H9 (cell line): ENCODE measurements around the gene SNRNP40. TPM values are rescaled to one million over a fixed set of nuclear protein-coding genes. Genes with fewer than 3 reads are reported as not detected.

ENCODE experiments used
- DNase-seq: peaks from one replicate; pipeline ENCODE4 v3.0.0-alpha.2; 2017
- H2AFZ ChIP-seq: one replicate; pipeline ENCODE4 v1.6.1; 2013; ENCODE audit warnings: mild to moderate bottlenecking, low read length, control low read depth, moderate library complexity
- H2AK5ac ChIP-seq: 2 replicates; pipeline ENCODE4 v1.6.1; 2013; ENCODE audit warnings: low read length, control low read depth, mixed read lengths; ENCODE audit not compliant: insufficient read length
- H2BK120ac ChIP-seq: one replicate; pipeline ENCODE4 v1.6.1; 2013; ENCODE audit warnings: low read depth, mild to moderate bottlenecking, low read length, control low read depth, inconsistent platforms; ENCODE audit not compliant: poor library complexity, severe bottlenecking
- H2BK12ac ChIP-seq: 2 replicates; pipeline ENCODE4 v1.6.1; 2013; ENCODE audit warnings: low read length, control low read depth, mixed read lengths, low read depth; ENCODE audit not compliant: insufficient read length
- H2BK15ac ChIP-seq: 2 replicates; pipeline ENCODE4 v1.6.1; 2013; ENCODE audit warnings: low read depth, low read length, control low read depth
- H2BK20ac ChIP-seq: one replicate; pipeline ENCODE4 v1.6.1; 2013; ENCODE audit warnings: low read depth, mild to moderate bottlenecking, low read length, control low read depth, inconsistent platforms; ENCODE audit not compliant: poor library complexity, severe bottlenecking
- H2BK5ac ChIP-seq: 2 replicates; pipeline ENCODE4 v1.6.1; 2013; ENCODE audit warnings: low read length, control low read depth, mixed read lengths; ENCODE audit not compliant: insufficient read length
- H3K14ac ChIP-seq: 2 replicates; pipeline ENCODE4 v1.6.1; 2013; ENCODE audit warnings: low read length, control low read depth; ENCODE audit not compliant: insufficient read depth
- H3K18ac ChIP-seq: 2 replicates; pipeline ENCODE4 v1.6.1; 2013; ENCODE audit warnings: low read depth, mild to moderate bottlenecking, mixed read lengths, low read length, control low read depth; ENCODE audit not compliant: insufficient read length
- H3K23ac ChIP-seq: 2 replicates; pipeline ENCODE4 v1.6.1; 2013; ENCODE audit warnings: low read length, control low read depth, mixed read lengths, low read depth; ENCODE audit not compliant: insufficient read length
- H3K23me2 ChIP-seq: 2 replicates; pipeline ENCODE4 v1.6.1; 2013; ENCODE audit warnings: low read depth, mild to moderate bottlenecking, mixed read lengths, low read length, control low read depth; ENCODE audit not compliant: insufficient read length, poor library complexity, severe bottlenecking
- H3K27ac ChIP-seq: 2 replicates; pipeline ENCODE4 v1.5.1; 2013; ENCODE audit warnings: low read length, control low read depth, mixed read lengths, low read depth; ENCODE audit not compliant: insufficient read length
- H3K27me3 ChIP-seq: 2 replicates; pipeline ENCODE4 v1.6.1; 2013; ENCODE audit warnings: low read length, control low read depth, inconsistent platforms; ENCODE audit not compliant: insufficient read depth
- H3K4ac ChIP-seq: 2 replicates; pipeline ENCODE4 v1.6.1; 2013; ENCODE audit warnings: low read depth, mild to moderate bottlenecking, control low read depth, inconsistent platforms, low read length, moderate library complexity
- H3K4me1 ChIP-seq: 2 replicates; pipeline ENCODE4 v1.6.1; 2013; ENCODE audit warnings: low read length, control low read depth, inconsistent platforms; ENCODE audit not compliant: insufficient read depth
- H3K4me2 ChIP-seq: 2 replicates; pipeline ENCODE4 v1.6.1; 2013; ENCODE audit warnings: low read length, control low read depth, mixed read lengths; ENCODE audit not compliant: insufficient read length, insufficient read depth
- H3K56ac ChIP-seq: 2 replicates; pipeline ENCODE4 v1.6.1; 2013; ENCODE audit warnings: low read depth, mild to moderate bottlenecking, mixed read lengths, low read length, control low read depth; ENCODE audit not compliant: insufficient read length
- H3K79me1 ChIP-seq: 2 replicates; pipeline ENCODE4 v1.6.1; 2013; ENCODE audit warnings: low read depth, mild to moderate bottlenecking, moderate library complexity, low read length, control low read depth, inconsistent platforms; ENCODE audit not compliant: insufficient read depth, poor library complexity, severe bottlenecking
- H3K79me2 ChIP-seq: 2 replicates; pipeline ENCODE4 v1.6.1; 2013; ENCODE audit warnings: low read length, control low read depth, inconsistent platforms; ENCODE audit not compliant: insufficient read depth
- H3K9ac ChIP-seq: 2 replicates; pipeline ENCODE4 v1.6.1; 2013; ENCODE audit warnings: low read length, control low read depth, mixed read lengths; ENCODE audit not compliant: insufficient read length; ENCODE audit errors: extremely low read depth
- H3K9me3 ChIP-seq: one replicate; pipeline ENCODE4 v1.6.1; 2013; ENCODE audit warnings: low read depth, low read length, inconsistent platforms; ENCODE audit not compliant: control insufficient read depth
- H3T11ph ChIP-seq: one replicate; pipeline ENCODE4 v1.6.1; 2013; ENCODE audit warnings: mild to moderate bottlenecking, low read length, control low read depth, inconsistent platforms
- H4K20me1 ChIP-seq: one replicate; pipeline ENCODE4 v1.6.1; 2013; ENCODE audit not compliant: control insufficient read depth, insufficient read length, insufficient read depth
- H4K5ac ChIP-seq: 2 replicates; pipeline ENCODE4 v1.6.1; 2013; ENCODE audit warnings: low read depth, mild to moderate bottlenecking, mixed read lengths, low read length, control low read depth; ENCODE audit not compliant: insufficient read length
- H4K8ac ChIP-seq: replicated peaks from 2 replicates; pipeline ENCODE4 v1.6.1; 2013; ENCODE audit warnings: low read length, control low read depth, mixed read lengths, low read depth; ENCODE audit not compliant: insufficient read length
- H4K91ac ChIP-seq: 2 replicates; pipeline ENCODE4 v1.6.1; 2013; ENCODE audit warnings: low read depth, mild to moderate bottlenecking, moderate library complexity, mixed read lengths, low read length, control low read depth; ENCODE audit not compliant: insufficient read length
- H3K27ac Mint-ChIP-seq, 3 experiments: 2 replicates in 2 of 3; 3 replicates in 1 of 3; pipeline ENCODE4 v1.8.0; 2020 to 2021; ENCODE audit warnings: mixed read lengths in 3 of 3, mild to moderate bottlenecking in 1 of 3, moderate library complexity in 1 of 3
- H3K27me3 Mint-ChIP-seq: 2 replicates; pipeline ENCODE4 v1.8.0; 2021; ENCODE audit warnings: low read depth, mild to moderate bottlenecking, moderate library complexity, mixed read lengths
- H3K36me3 Mint-ChIP-seq, 3 experiments: 2 replicates in 2 of 3; 3 replicates in 1 of 3; pipeline ENCODE4 v1.8.0; 2020 to 2021; ENCODE audit warnings: low read depth in 3 of 3, mixed read lengths in 3 of 3; ENCODE audit not compliant: insufficient read depth in 1 of 3
- H3K4me1 Mint-ChIP-seq, 2 experiments: 2 replicates each; pipeline ENCODE4 v1.8.0; 2020; ENCODE audit warnings: mixed read lengths in 2 of 2
- H3K4me3 Mint-ChIP-seq, 2 experiments: 2 replicates in 1 of 2; 3 replicates in 1 of 2; pipeline ENCODE4 v1.8.0; 2020 to 2021; ENCODE audit warnings: mild to moderate bottlenecking in 2 of 2, mixed read lengths in 2 of 2, moderate library complexity in 1 of 2
- H3K9me3 Mint-ChIP-seq, 2 experiments: 2 replicates in 1 of 2; 3 replicates in 1 of 2; pipeline ENCODE4 v1.8.0; 2020; ENCODE audit warnings: mild to moderate bottlenecking in 2 of 2, mixed read lengths in 2 of 2, moderate library complexity in 1 of 2
- CTCF ChIP-seq: fragments of 200-600 bp; sonication (generic); conservative IDR thresholded peaks from 3 replicates; pipeline ENCODE4 v1.8.0; 2021; ENCODE audit warnings: antibody characterized with exemption, mild to moderate bottlenecking
- WGBS: extraction: QIAGEN DNeasy Blood & Tissue Kit; methylation state at CpG from one replicate; pipeline ENCODE4 v1.1.7; 2013; ENCODE audit warnings: missing lambda C conversion rate, low lambda C conversion rate, mixed read lengths; ENCODE audit not compliant: insufficient read length; ENCODE audit errors: extremely low coverage; 5-methylcytosine and 5-hydroxymethylcytosine counted together
- total RNA-seq: library from RNA; stranded (reverse); gene quantifications from 2 replicates; pipeline ENCODE4 v1.2.1, GENCODE V29; 2021

Gene SNRNP40
- total RNA-seq, 1 experiment from 2014 or later, result 132 TPM

GRCh38 chr1:31243501-31244286, 52.9 kb downstream of the SNRNP40 start:
- Histone ChIP-seq H3K4ac (no peak overlapping the region), H4K8ac (no peak overlapping the region), H3K23ac (no peak overlapping the region), H3K4me2 (no peak overlapping the region), H2BK12ac (no peak overlapping the region), H3K79me1 (no peaks in the 10 kb centered on the region), H3K56ac (no peak overlapping the region), H2BK15ac (no peak overlapping the region), H3K4me1 (no peaks in the 10 kb centered on the region; the same call in 1 of the 2 replicates), H4K91ac (no peak overlapping the region), H2BK20ac (no peak overlapping the region), H4K5ac (no peak overlapping the region), H3K9ac (no peak overlapping the region), H3T11ph (no peak overlapping the region), H2AFZ (no peak overlapping the region), H3K79me2 (no peaks in the 10 kb centered on the region), H2BK120ac (no peak overlapping the region), H3K9me3 (no peaks in the 10 kb centered on the region), H3K14ac (no peak overlapping the region; the same call in 1 of the 2 replicates), H2AK5ac (no peak overlapping the region), H2BK5ac (no peak overlapping the region), H3K27ac (no peak overlapping the region), H4K20me1 (no peaks in the 10 kb centered on the region), H3K27me3 (no peaks in the 10 kb centered on the region; the same call in 1 of the 2 replicates), H3K18ac (no peak overlapping the region), H3K23me2 (peaks cover 12% of the 10 kb centered on the region)
- no peaks in the 10 kb centered on the region for H3K9me3 Mint-ChIP-seq
- peaks cover 37% of the 10 kb centered on the region for H3K27me3 Mint-ChIP-seq
- no peaks in the 10 kb centered on the region; a peak in 1 of 7 replicates for H3K36me3 Mint-ChIP-seq
- H3K27ac Mint-ChIP-seq, result no peak overlapping the region
- no peak for DNase-seq
- no peak for TF ChIP-seq CTCF
- no CpG with 5 or more reads among the region's 10 CpGs for WGBS
- no peak overlapping the region for H3K4me3 Mint-ChIP-seq
- H3K4me1 Mint-ChIP-seq, result peaks cover 19 to 24% of the 10 kb centered on the region in 2 experiments
